ENCODE data around the gene S100A9.

GRCh38 chr1:153374071-153374470 lies 16.4 kb downstream of the S100A9 start:
- TF ChIP-seq POLR2A (IDR thresholded peaks at IDR 0.05; ENCODE audit: borderline replicate concordance, extremely low read depth, insufficient read depth, insufficient read length) (no peak), CTCF (IDR thresholded peaks at IDR 0.05 in 2 of 3, conservative IDR thresholded peaks at IDR 0.05 in 1 of 3; ENCODE audit: borderline replicate concordance in 1 of 3, insufficient read depth in 1 of 3, low read depth in 2 of 3, low read length in 2 of 3) (no peak), JUND (IDR thresholded peaks at IDR 0.05) (no peak), REST (IDR thresholded peaks at IDR 0.05; ENCODE audit: low read depth) (no peak), CBX3 (IDR thresholded peaks at IDR 0.05; ENCODE audit: low read depth) (no peak), SIN3A (IDR thresholded peaks at IDR 0.05; ENCODE audit: low read depth) (no peak), POLR2AphosphoS5 (IDR thresholded peaks at IDR 0.05; ENCODE audit: low read depth, low read length) (no peak), ZBTB33 (IDR thresholded peaks at IDR 0.05; ENCODE audit: extremely low read depth, insufficient replicate concordance, low read length) (no peak), ZNF274 (IDR thresholded peaks at IDR 0.05; ENCODE audit: low read depth, low read length) (no peak), EZH2 (IDR thresholded peaks at IDR 0.05) (no peak)
